OCI-LY7 (cell line): ENCODE results near the gene NRF1. TPM values are rescaled to one million over a fixed set of nuclear protein-coding genes. Genes with fewer than 3 reads are reported as not detected.

ENCODE experiments used
- BruUV-seq: library from RNA; stranded (reverse); fragments of 400-500 nt; replicated peaks from 2 replicates; lab custom pipeline; 2021; lab: Mats Ljungman, UMichigan
- CTCF ChIA-PET: fragments of 300-600 bp; sonication (Branson Sonifier 250); formaldehyde crosslinking; loops from one replicate; lab custom pipeline; 2022; ENCODE audit warnings: antibody characterized with exemption; ENCODE audit not compliant: unreplicated experiment; lab: Charles Lee
- POLR2A ChIA-PET: fragments of 300-600 bp; sonication (Branson Sonifier 250); formaldehyde crosslinking; loops from one replicate; lab custom pipeline; 2022; ENCODE audit warnings: antibody characterized with exemption; lab: Charles Lee
- DNase-seq: peaks from one replicate; pipeline ENCODE4 v3.0.0-alpha.2; 2015; ENCODE audit warnings: low spot score
- H2AFZ ChIP-seq: fragments of 200-600 bp; sonication (generic), shearing (Covaris generic); 2 replicates; pipeline ENCODE4 v1.6.1; 2014; ENCODE audit warnings: mild to moderate bottlenecking, antibody characterized with exemption, low read length, moderate library complexity
- H3K27ac ChIP-seq: fragments of 200-600 bp; sonication (generic); 2 replicates; pipeline ENCODE4 v1.5.1; 2014; ENCODE audit warnings: mixed run types, low read depth, mild to moderate bottlenecking, moderate library complexity, low read length, inconsistent platforms; ENCODE audit not compliant: poor library complexity, severe bottlenecking
- H3K36me3 ChIP-seq: fragments of 200-600 bp; sonication (generic); 2 replicates; pipeline ENCODE4 v1.6.1; 2014; ENCODE audit warnings: mild to moderate bottlenecking, antibody characterized with exemption, low read length, moderate library complexity, mixed read lengths; ENCODE audit not compliant: insufficient read depth
- H3K4me1 ChIP-seq: fragments of 200-600 bp; sonication (generic); 2 replicates; pipeline ENCODE4 v1.5.1; 2014; ENCODE audit warnings: mild to moderate bottlenecking, low read length; ENCODE audit not compliant: insufficient read depth, poor library complexity, severe bottlenecking
- H3K4me2 ChIP-seq: fragments of 200-600 bp; sonication (generic); 2 replicates; pipeline ENCODE4 v1.6.1; 2014; ENCODE audit warnings: mild to moderate bottlenecking, low read length
- H3K4me3 ChIP-seq: fragments of 200-600 bp; sonication (generic); 2 replicates; pipeline ENCODE4 v1.5.1; 2014; ENCODE audit warnings: mild to moderate bottlenecking, low read depth, low read length; ENCODE audit not compliant: poor library complexity, severe bottlenecking
- H3K79me2 ChIP-seq: fragments of 200-600 bp; sonication (generic); 2 replicates; pipeline ENCODE4 v1.6.1; 2016; ENCODE audit warnings: low read depth, mild to moderate bottlenecking, low read length, moderate library complexity, mixed read lengths; ENCODE audit not compliant: insufficient read depth
- H3K9me2 ChIP-seq: fragments of 200-600 bp; sonication (generic); 2 replicates; pipeline ENCODE4 v1.6.1; 2016; ENCODE audit warnings: mild to moderate bottlenecking, low read length, mixed read lengths; ENCODE audit not compliant: insufficient read depth
- H3K9me3 ChIP-seq: fragments of 200-600 bp; sonication (generic); 2 replicates; pipeline ENCODE4 v1.6.1; 2014; ENCODE audit warnings: mild to moderate bottlenecking, mixed run types, low read length, mixed read lengths
- H4K20me1 ChIP-seq: fragments of 200-600 bp; sonication (generic); 2 replicates; pipeline ENCODE4 v1.6.1; 2014; ENCODE audit warnings: mild to moderate bottlenecking, antibody characterized with exemption, low read length, moderate library complexity, mixed read lengths; ENCODE audit not compliant: insufficient read depth
- EZH2phosphoT487 ChIP-seq: fragments of 200-600 bp; sonication (generic); IDR thresholded peaks from 2 replicates; pipeline ENCODE4 v1.6.1; 2018; ENCODE audit warnings: low read depth, borderline replicate concordance, mild to moderate bottlenecking, mixed run types, antibody characterized with exemption, low read length, moderate library complexity, mixed read lengths
- intact Hi-C: fragments of 100-400 bp; cut with micrococcal nuclease; formaldehyde crosslinking; loops from one replicate; pipeline ENCODE4 v1.10.0; 2022; ENCODE audit not compliant: unreplicated experiment
- total RNA-seq, 2 experiments: library from RNA; depleted of rRNA in 1 of 2; stranded (reverse); fragments of >200 nt in 1 of 2; shearing (Covaris generic) in 1 of 2; gene quantifications; 2 replicates each; pipeline ENCODE4 v1.2.3, GENCODE V29; 2014 to 2022
- TF ChIP-seq, protein P1 (sequence below): fragments of 200-600 bp; sonication (generic); conservative IDR thresholded peaks from 2 replicates; pipeline ENCODE4 v1.5.1; 2014; ENCODE audit warnings: mild to moderate bottlenecking, antibody characterized with exemption, low read length, moderate library complexity, mixed read lengths

Gene NRF1
- total RNA-seq, 2 experiments from 2014 or later = 26.5 to 26.9 TPM

GRCh38 chr7:129774871-129775694 lies 163.6 kb downstream of the NRF1 start:
- H3K4me2 ChIP-seq = no peak overlapping the region
- POLR2A ChIA-PET = interaction anchor here (0.5 kb wide), 1 partner anchor 11 kb away, joined by 6 read pairs; no protein-coding TSS in a partner anchor
- no TSS peak for BruUV-seq
- H3K4me1 ChIP-seq = no peaks in the 10 kb centered on the region
- H3K9me3 ChIP-seq = no peaks in the 10 kb centered on the region
- H2AFZ ChIP-seq = no peak overlapping the region
- H3K9me2 ChIP-seq = no peaks in the 10 kb centered on the region
- no peak overlapping the region for H3K27ac ChIP-seq
- no peaks in the 10 kb centered on the region for H4K20me1 ChIP-seq
- H3K36me3 ChIP-seq = no peaks in the 10 kb centered on the region
- DNase-seq = no peak
- CTCF ChIA-PET = no interaction called here
- intact Hi-C loops = no loop called here
- H3K4me3 ChIP-seq = no peak overlapping the region
- no peaks in the 10 kb centered on the region for H3K79me2 ChIP-seq
- TF ChIP-seq, protein P1, sequence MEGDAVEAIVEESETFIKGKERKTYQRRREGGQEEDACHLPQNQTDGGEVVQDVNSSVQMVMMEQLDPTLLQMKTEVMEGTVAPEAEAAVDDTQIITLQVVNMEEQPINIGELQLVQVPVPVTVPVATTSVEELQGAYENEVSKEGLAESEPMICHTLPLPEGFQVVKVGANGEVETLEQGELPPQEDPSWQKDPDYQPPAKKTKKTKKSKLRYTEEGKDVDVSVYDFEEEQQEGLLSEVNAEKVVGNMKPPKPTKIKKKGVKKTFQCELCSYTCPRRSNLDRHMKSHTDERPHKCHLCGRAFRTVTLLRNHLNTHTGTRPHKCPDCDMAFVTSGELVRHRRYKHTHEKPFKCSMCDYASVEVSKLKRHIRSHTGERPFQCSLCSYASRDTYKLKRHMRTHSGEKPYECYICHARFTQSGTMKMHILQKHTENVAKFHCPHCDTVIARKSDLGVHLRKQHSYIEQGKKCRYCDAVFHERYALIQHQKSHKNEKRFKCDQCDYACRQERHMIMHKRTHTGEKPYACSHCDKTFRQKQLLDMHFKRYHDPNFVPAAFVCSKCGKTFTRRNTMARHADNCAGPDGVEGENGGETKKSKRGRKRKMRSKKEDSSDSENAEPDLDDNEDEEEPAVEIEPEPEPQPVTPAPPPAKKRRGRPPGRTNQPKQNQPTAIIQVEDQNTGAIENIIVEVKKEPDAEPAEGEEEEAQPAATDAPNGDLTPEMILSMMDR = no peak
- no peak for TF ChIP-seq EZH2phosphoT487

DNA sequence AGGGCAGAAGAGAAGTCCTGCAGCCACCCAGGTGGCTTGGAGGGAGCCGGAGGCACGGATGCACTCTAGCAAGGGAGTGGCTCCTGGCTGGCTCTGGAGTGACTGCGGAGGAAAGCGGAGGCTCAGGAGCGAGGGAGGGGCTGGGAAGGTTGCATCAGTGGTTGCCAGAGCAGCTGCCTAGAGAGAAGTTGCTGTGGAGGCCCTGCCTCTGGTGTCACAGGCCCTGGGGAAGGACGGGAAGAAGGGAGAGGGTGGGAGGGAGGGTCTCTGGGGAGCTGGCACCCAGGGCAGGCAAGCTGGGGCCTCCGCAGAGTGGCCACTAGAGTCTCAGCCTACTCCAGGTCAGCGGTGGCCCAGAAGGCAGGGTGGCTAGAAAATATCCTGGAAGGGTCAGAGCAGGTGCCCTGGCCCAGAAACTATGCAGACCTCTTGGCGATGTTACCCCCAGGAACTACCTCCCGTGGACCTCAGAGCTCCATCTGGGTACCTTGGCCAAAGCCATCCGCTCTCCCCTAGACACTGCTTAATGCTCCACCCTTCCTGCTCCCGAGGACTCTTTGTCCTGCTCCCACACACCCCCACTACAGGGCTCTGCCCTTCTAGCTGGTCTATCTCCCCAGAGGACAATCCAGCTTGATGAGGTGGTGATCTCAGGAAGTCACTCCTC lies 164.3 kb downstream of the NRF1 start:
- Histone ChIP-seq H3K4me1 (no peaks in the 10 kb centered on the region), H3K9me3 (no peaks in the 10 kb centered on the region), H4K20me1 (no peaks in the 10 kb centered on the region), H3K4me2 (no peak overlapping the region), H3K36me3 (no peaks in the 10 kb centered on the region), H3K9me2 (no peaks in the 10 kb centered on the region), H3K4me3 (no peak overlapping the region), H3K27ac (no peak overlapping the region), H2AFZ (no peak overlapping the region), H3K79me2 (no peaks in the 10 kb centered on the region)
- no TSS peak for BruUV-seq
- ChIA-PET POLR2A (interaction anchor here (0.5 kb wide), 1 partner anchor 10 kb away, joined by 6 read pairs; no protein-coding TSS in a partner anchor), CTCF (no interaction called here)
- DNase-seq = no peak
- intact Hi-C loops = no loop called here
- TF ChIP-seq, protein P1 = no peak
- no peak for TF ChIP-seq EZH2phosphoT487
